SKM-1 treated with dmso at 0.1 percent for 144 hours (cell line): ENCODE data around the gene U2SURP.

ENCODE experiments used
- DNase-seq: peaks from one replicate; lab custom pipeline; 2025; ENCODE audit not compliant: unreplicated experiment; lab: John Stamatoyannopoulos, UW

U2SURP gene

DNA sequence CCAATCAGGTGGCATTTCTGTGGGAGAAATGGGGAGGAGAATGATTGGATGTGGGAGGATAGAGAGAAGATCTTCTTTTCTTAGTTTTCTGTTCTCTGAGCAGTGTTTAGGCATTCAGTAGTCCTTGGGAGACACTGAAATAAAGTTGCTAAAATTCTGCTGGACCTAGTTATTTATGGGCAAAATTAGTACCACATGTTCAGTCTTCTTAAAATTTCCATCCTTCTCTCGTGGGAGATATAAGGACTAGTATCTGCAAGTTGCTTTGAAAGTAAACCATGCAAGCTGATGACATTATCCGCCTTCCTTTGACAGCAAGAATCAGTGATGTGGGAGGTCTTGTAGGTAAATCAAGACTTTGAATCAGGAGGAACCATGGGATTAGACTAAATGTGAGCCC, 98.3 kb downstream of the U2SURP start:
- DNase-seq: no peak

DNA sequence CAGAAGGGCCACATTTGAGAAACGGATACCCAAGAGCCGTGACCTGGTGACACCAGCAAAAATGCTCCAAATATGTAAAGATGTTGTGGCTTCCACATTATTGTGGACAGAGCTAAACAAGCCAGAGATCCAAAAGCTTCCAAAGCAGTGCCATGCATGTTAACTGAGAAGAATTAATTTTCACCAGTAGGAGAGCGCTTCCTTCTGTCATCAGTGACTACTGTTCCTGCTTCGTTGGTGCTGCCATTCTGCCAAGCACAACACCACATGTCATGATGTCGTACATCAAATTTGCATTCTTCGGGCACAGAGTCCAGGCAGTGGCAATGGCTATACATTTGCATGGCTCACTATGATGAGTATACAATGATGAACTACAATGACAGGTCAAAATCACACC, 99.1 kb downstream of the U2SURP start:
- DNase-seq: no peak

DNA sequence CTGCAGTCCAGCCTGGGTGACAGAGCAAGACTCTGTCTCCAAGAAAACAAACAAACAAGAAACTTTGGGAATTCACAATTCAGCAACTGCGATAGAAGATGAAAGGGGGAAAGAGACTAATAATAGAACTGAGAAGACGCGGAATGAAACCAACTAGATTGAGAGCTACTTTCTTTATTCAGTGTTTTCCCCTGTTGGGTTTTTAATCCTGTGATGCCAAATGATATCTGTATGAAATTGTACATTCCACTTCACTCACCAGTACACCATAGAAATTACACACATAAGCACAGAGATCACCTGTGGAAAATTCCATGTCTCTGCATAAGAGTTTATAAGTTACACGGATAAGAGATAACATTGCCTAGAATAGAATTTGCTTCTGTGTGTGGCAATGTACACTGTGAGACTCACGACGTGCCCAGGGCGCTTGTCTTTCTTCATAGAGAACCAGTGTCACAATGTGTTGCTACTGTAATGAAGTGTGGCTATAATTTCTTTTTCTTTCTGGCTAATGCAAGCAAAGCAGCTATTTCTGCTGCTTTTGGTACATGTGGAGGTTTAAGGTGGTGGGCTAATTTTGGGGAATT, 100.5 kb downstream of the U2SURP start:
- no peak for DNase-seq

DNA sequence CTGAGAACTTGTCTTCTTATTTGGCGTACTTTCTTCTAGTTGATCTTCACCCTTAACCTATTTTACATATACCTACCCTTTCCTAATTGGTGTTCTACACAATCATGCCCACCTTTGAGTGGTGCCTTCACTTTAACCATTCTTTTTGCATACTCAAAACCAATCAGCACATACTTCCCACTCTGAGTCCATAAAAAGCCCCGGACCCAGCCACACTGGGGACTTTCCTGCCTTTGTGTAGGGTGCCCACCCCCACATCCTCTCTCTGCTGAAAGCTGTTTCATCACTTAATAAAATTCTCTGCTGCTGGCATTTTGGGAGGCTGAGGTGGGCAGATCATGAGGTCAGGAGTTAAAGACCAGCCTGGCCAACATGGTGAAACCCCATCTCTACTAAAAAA, 102.3 kb downstream of the U2SURP start:
- DNase-seq: no peak

DNA sequence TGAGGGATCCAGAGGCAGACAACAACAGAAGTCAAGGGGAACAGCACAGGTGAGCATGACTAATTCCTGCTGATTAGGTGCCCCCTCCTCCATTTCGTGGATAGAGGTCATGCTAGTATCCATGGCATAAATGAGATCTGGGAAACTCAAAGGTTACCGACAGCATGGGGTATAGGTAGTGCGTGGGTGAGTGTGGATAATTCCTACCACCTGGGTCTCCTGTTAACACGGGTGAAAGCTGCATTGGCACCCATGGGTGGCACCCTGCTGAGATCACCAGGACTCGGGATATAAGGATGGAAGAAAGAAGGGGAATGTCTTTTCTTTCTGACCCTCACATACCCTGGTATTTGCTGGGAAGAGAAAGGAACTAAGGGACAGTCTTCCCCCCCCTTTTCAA, 103.8 kb downstream of the U2SURP start:
- DNase-seq: no peak

DNA sequence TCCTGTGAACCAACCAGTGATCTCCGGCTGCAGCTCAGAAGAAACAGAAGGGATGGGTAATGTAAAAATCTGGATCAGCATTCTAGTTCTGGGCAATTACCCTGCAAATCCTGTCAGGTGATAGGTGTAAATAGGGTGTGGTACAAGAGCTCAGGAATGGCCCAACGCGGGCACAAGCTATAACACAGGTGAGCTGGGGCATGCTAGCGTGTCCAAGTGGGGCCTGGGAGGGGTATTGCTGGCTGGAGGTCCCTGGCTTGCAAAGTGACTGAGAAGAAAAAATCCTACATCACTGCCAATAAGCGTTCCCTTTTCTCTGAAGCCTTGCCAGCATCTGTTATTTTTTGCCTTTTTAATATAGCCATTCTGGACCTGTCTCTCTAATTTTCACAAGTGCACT, 108.5 kb downstream of the U2SURP start:
- no peak for DNase-seq
